GM19372 (cell line): ENCODE measurements around the gene OSBPL6.
"Not testable (repeated sequence)": the region's sequence is repeated elsewhere in the genome, so short reads cannot be mapped to it uniquely, and the experiment has no call there.

Experiments
- ATAC-seq: cut with Tn5 transposase; IDR thresholded peaks from one replicate; pipeline ENCODE4 v1.9.1; 2021; ENCODE audit warnings: mild to moderate bottlenecking, low read depth, moderate library complexity; ENCODE audit not compliant: unreplicated experiment

Gene OSBPL6

GRCh38 chr2:178388287-178388686 lies 194.0 kb downstream of the OSBPL6 start:
- ATAC-seq: no peak

- ATAC-seq: no peak
Measured at GRCh38 chr2:178391701-178392100, 197.4 kb downstream of the OSBPL6 start.

GRCh38 chr2:178392215-178392614 lies 197.9 kb downstream of the OSBPL6 start:
- no peak for ATAC-seq

- no peak for ATAC-seq
Measured at GRCh38 chr2:178394859-178395258, 200.5 kb downstream of the OSBPL6 start.

GRCh38 chr2:178395295-178395694 lies 201.0 kb downstream of the OSBPL6 start:
- no peak for ATAC-seq

- ATAC-seq: no peak
Measured at GRCh38 chr2:178395941-178396570, 201.7 kb downstream of the OSBPL6 start.

GRCh38 chr2:178397002-178397605 lies 202.8 kb downstream of the OSBPL6 start:
- ATAC-seq: peak; percentile 88

- ATAC-seq: no peak
Measured at GRCh38 chr2:178401994-178402437, 207.7 kb downstream of the OSBPL6 start.

- ATAC-seq: peak; percentile 34
Measured at GRCh38 chr2:178403671-178404306, 209.5 kb downstream of the OSBPL6 start.

- peak; percentile 99 for ATAC-seq
Measured at GRCh38 chr2:178404368-178404767, 210.1 kb downstream of the OSBPL6 start.

GRCh38 chr2:178409261-178409660 lies 214.9 kb downstream of the OSBPL6 start:
- no peak for ATAC-seq

GRCh38 chr2:178412047-178412446 lies 217.7 kb downstream of the OSBPL6 start:
- ATAC-seq: no peak

- ATAC-seq: not testable (repeated sequence)
Measured at GRCh38 chr2:178412453-178412852, 218.1 kb downstream of the OSBPL6 start.

- peak; percentile 65 for ATAC-seq
Measured at GRCh38 chr2:178413472-178414265, 219.4 kb downstream of the OSBPL6 start.

GRCh38 chr2:178414266-178415247 lies 220.2 kb downstream of the OSBPL6 start:
- peak; percentile 73 for ATAC-seq

- no peak for ATAC-seq
Measured at GRCh38 chr2:178415979-178416378, 221.7 kb downstream of the OSBPL6 start.

- no peak for ATAC-seq
Measured at GRCh38 chr2:178417916-178418315, 223.6 kb downstream of the OSBPL6 start.

- no peak for ATAC-seq
Measured at GRCh38 chr2:178418426-178418825, 224.1 kb downstream of the OSBPL6 start.

- no peak for ATAC-seq
Measured at GRCh38 chr2:178419123-178419522, 224.8 kb downstream of the OSBPL6 start.

- ATAC-seq: no peak
Measured at GRCh38 chr2:178420463-178420999, 226.2 kb downstream of the OSBPL6 start.
